HTERT RPE-1 (cell line): Measurements from ENCODE around the gene SRP68.

Experiments used
- in situ Hi-C: fragments of 300-500 bp; cut with MboI; formaldehyde crosslinking; loops from 4 replicates; pipeline ENCODE4 v1.14.3; 2020; ENCODE audit warnings: low sequenced_read_pairs

The SRP68 gene

GRCh38 chr17:76000755-76001521 lies 71.4 kb downstream of the SRP68 start, which contains the start of gene CDK3:
TSS of gene CDK3 (plus strand) at chr17:76000855. CDS start at chr17:76001426, 571 bp downstream.
- in situ Hi-C loops = no loop called here

GRCh38 chr17:76000016-76000754 lies 72.1 kb downstream of the SRP68 start:
- in situ Hi-C loops = no loop called here

- in situ Hi-C loops = no loop called here
Measured at GRCh38 chr17:75998327-75998795, 74.0 kb downstream of the SRP68 start.

GRCh38 chr17:75996665-75997590 lies 75.4 kb downstream of the SRP68 start:
- in situ Hi-C loops = no loop called here

- in situ Hi-C loops = no loop called here
Measured at GRCh38 chr17:75995385-75995925, 76.9 kb downstream of the SRP68 start.

- in situ Hi-C loops = no loop called here
Measured at GRCh38 chr17:75994802-75995370, 77.4 kb downstream of the SRP68 start.

- in situ Hi-C loops = no loop called here
Measured at GRCh38 chr17:75991396-75991795, 80.9 kb downstream of the SRP68 start.
